ENCODE results near the gene ATG4C.

The ATG4C gene

GRCh38 chr1:62841587-62842169 lies 57.7 kb downstream of the ATG4C start:
- peak; percentile 12 for DNase-seq

GRCh38 chr1:62844030-62844429 lies 60.1 kb downstream of the ATG4C start:
- DNase-seq: no peak

GRCh38 chr1:62849031-62849430 lies 65.1 kb downstream of the ATG4C start:
- no peak for DNase-seq

- DNase-seq: no peak
Measured at GRCh38 chr1:62852253-62852652, 68.3 kb downstream of the ATG4C start.

GRCh38 chr1:62856960-62857359 lies 73.0 kb downstream of the ATG4C start:
- DNase-seq: no peak

GRCh38 chr1:62869217-62869754 lies 85.4 kb downstream of the ATG4C start:
- no peak for DNase-seq

- no peak for DNase-seq
Measured at GRCh38 chr1:62870148-62870547, 86.2 kb downstream of the ATG4C start.

GRCh38 chr1:62875676-62876075 lies 91.7 kb downstream of the ATG4C start:
- no peak for DNase-seq

- DNase-seq: no peak
Measured at GRCh38 chr1:62876535-62876934, 92.6 kb downstream of the ATG4C start.

- DNase-seq: no peak
Measured at GRCh38 chr1:62877579-62877978, 93.6 kb downstream of the ATG4C start.

GRCh38 chr1:62879962-62880361 lies 96.0 kb downstream of the ATG4C start:
- DNase-seq: no peak

- DNase-seq: no peak
Measured at GRCh38 chr1:62882201-62883104, 98.5 kb downstream of the ATG4C start.

GRCh38 chr1:62884156-62884740 lies 100.3 kb downstream of the ATG4C start:
- no peak for DNase-seq

- no peak for DNase-seq
Measured at GRCh38 chr1:62887799-62888507, 104.0 kb downstream of the ATG4C start.

GRCh38 chr1:62891956-62892562 lies 108.1 kb downstream of the ATG4C start:
- no peak for DNase-seq

- DNase-seq: no peak
Measured at GRCh38 chr1:62897788-62898187, 113.9 kb downstream of the ATG4C start.

- DNase-seq: no peak
Measured at GRCh38 chr1:62900566-62900965, 116.6 kb downstream of the ATG4C start.

- no peak for DNase-seq
Measured at GRCh38 chr1:62901650-62902049, 117.7 kb downstream of the ATG4C start.

GRCh38 chr1:62903522-62903921 lies 119.6 kb downstream of the ATG4C start:
- no peak for DNase-seq

- DNase-seq: no peak
Measured at GRCh38 chr1:62903982-62904855, 120.3 kb downstream of the ATG4C start.

GRCh38 chr1:62904856-62905225 lies 120.9 kb downstream of the ATG4C start:
- DNase-seq: no peak

GRCh38 chr1:62905309-62905708 lies 121.4 kb downstream of the ATG4C start:
- DNase-seq: no peak
